Esophagus squamous epithelium (tissue), 5 donors: ENCODE results near the gene EEIG1. TPM values are rescaled to one million over a fixed set of nuclear protein-coding genes. Genes with fewer than 3 reads are reported as not detected.

ENCODE experiments used
- DNase-seq: peaks from one replicate; lab custom pipeline; 2025; lab: John Stamatoyannopoulos, UW
- H3K27ac ChIP-seq, 4 donors: fragments of 200-600 bp; sonication (generic); one replicate each; pipeline ENCODE4 v1.5.1; 2016 to 2019; ENCODE audit warnings: mild to moderate bottlenecking in 1 of 4
- H3K27me3 ChIP-seq, 4 donors: fragments of 200-600 bp; sonication (generic); 1 replicate in 3 of 4; 2 replicates in 1 of 4; pipeline versions ENCODE4 v1.5.1 to v1.6.0; 2017 to 2021; ENCODE audit warnings: antibody characterized with exemption in 1 of 4
- H3K36me3 ChIP-seq, 3 donors: fragments of 200-600 bp; sonication (generic); one replicate each; pipeline ENCODE4 v1.5.1; 2016 to 2019
- H3K4me1 ChIP-seq, 3 donors: fragments of 200-600 bp; sonication (generic); one replicate each; pipeline ENCODE4 v1.5.1; 2017 to 2019
- H3K4me3 ChIP-seq, 4 donors: fragments of 200-600 bp; sonication (generic); 1 replicate in 3 of 4; 2 replicates in 1 of 4; pipeline ENCODE4 v1.5.1; 2016 to 2019; ENCODE audit warnings: mild to moderate bottlenecking in 2 of 4, moderate library complexity in 1 of 4
- H3K9me3 ChIP-seq, 3 donors: fragments of 200-600 bp; sonication (generic); one replicate each; pipeline ENCODE4 v1.5.1; 2016 to 2019
- CTCF ChIP-seq, 6 experiments: fragments of 450-650 bp in 4 of 6; fragments of 200-600 bp in 2 of 6; sonication (generic) in 2 of 6; IDR thresholded peaks; one replicate each; pipeline ENCODE4 v1.5.1; 2016 to 2019; ENCODE audit warnings: antibody characterized with exemption in 6 of 6, mild to moderate bottlenecking in 4 of 6, moderate library complexity in 4 of 6
- POLR2A ChIP-seq, 4 donors: fragments of 450-650 bp; IDR thresholded peaks; one replicate each; pipeline ENCODE4 v1.6.1; 2017; ENCODE audit warnings: antibody characterized with exemption in 4 of 4, mild to moderate bottlenecking in 4 of 4, moderate library complexity in 3 of 4
- WGBS, 2 donors: methylation state at CpG; one replicate each; pipeline ENCODE4 v1.1.5; 2018; 5-methylcytosine and 5-hydroxymethylcytosine counted together
- intact Hi-C: fragments of 100-400 bp; cut with DNase I; formaldehyde crosslinking; loops from one replicate; pipeline ENCODE4 v1.15.0; 2022
- total RNA-seq, 4 donors: library from RNA; depleted of rRNA; stranded (reverse); fragments of >200 nt; gene quantifications; one replicate each; pipeline ENCODE4 v1.1.0, GENCODE V29; 2016
- donor health status: DM: yes; HTN: yes; CAD: no.

EEIG1 gene
- total RNA-seq, 4 donors from 2014 or later, result 16.9 to 65.0 (median 24.0) TPM

DNA sequence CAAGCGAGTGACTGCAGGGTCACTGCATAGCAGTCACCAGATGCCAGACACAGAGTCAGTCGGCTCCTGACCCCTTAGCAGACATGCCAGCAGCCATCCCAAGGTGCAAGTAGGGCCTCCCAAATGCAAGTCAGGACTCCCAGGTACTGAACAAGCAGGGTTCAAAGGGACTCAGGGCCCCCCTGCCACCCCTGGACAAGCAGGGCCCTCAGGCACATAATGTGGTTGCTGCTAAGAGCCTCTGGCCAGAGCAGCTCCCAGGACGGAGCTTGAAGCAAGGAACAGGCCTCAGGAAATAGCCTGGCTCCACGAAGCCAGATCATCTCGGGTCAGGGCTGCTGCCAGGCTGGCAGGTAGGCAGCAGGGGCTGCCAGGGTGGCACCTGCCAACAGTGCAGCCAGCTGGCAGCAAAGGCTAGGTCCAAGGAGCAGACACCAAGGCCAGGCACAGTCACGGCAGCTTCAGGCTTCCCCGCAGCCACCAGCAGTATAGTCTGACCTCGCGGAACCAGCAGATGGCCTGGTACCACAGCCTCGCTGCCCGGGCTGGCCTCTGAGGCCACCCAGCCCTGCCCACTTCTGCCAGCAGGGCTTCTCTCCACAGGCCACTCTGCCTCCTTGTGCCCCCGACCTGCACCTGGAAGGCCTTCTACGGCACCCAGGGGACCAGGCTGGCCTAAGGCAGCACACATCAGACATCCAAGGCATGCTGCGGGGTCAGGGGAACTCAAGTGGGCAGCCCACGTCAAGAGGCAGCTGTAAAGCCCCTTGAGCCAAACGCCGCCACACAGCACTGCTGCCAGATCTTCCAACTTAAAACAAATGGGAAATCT is 7.4 kb downstream of the EEIG1 start:
- no peaks in the 10 kb centered on the region for H3K36me3 ChIP-seq
- intact Hi-C loops, result no loop called here
- peaks cover 96 to 100% (median 100%) of the 10 kb centered on the region in 3 donors for H3K4me1 ChIP-seq
- 27 to 64% methylated on average over 5 to 7 of the region's 17 CpGs for WGBS, 2 donors
- TF ChIP-seq CTCF (IDR thresholded peaks at IDR 0.05), result no peak
- no peak for TF ChIP-seq POLR2A (IDR thresholded peaks at IDR 0.05)
- no peaks in the 10 kb centered on the region for H3K9me3 ChIP-seq
- peak overlapping the region in 3 of 4 donors; percentile 2 to 41 (median 22) for H3K4me3 ChIP-seq
- H3K27me3 ChIP-seq, result no peaks in the 10 kb centered on the region
- H3K27ac ChIP-seq, result peak overlapping the region; percentile 95 to 99 (median 97)
- DNase-seq, result no peak

DNA sequence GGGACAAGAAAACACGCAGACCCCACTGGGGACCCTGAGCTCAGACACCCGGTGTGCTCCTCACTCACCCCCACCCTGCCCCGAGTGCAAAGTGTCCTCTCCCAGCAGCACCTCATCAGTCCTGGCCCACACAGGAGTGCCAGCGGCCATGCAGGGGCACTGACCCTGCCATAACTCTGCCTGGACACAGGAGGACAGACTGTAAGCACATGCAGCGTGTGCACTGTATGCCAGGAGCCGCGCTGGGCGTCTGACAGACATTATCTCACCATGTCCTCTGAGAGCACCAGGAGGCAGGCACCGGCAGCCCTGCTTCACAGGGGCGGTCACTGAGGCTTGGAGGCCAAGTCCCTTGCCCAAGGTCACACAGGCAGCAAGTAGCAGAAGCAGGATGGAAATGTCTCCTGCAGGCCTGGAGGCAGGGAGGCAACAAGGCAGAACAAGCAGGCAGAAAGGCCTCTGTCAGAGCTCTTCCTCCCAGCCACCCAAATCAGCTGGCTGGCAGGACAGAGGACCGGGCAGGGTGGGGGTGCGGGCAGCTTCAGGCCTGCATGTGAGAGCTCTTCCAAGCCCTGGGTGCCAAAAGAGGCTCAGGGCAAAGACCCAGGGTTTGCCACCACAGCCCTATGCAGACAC is 8.4 kb downstream of the EEIG1 start:
- DNase-seq, result no peak
- intact Hi-C loops, result no loop called here
- peak overlapping the region; percentile 95 to 99 (median 97) for H3K27ac ChIP-seq
- no peaks in the 10 kb centered on the region for H3K27me3 ChIP-seq
- H3K4me1 ChIP-seq, result peaks cover 95 to 100% (median 100%) of the 10 kb centered on the region in 3 donors
- no peaks in the 10 kb centered on the region for H3K9me3 ChIP-seq
- no peaks in the 10 kb centered on the region for H3K36me3 ChIP-seq
- TF ChIP-seq CTCF (IDR thresholded peaks at IDR 0.05) (no peak), POLR2A (IDR thresholded peaks at IDR 0.05) (no peak)
- peak overlapping the region in 2 of 4 donors; percentile 22 to 41 for H3K4me3 ChIP-seq
- WGBS, 2 donors, result 44 to 73% methylated on average over 3 to 7 of the region's 12 CpGs

- Histone ChIP-seq H3K36me3 (no peaks in the 10 kb centered on the region), H3K9me3 (no peaks in the 10 kb centered on the region), H3K4me1 (peaks cover 97 to 100% (median 100%) of the 10 kb centered on the region in 3 donors), H3K27me3 (no peaks in the 10 kb centered on the region), H3K27ac (peak overlapping the region; percentile 95 to 99 (median 97)), H3K4me3 (peak overlapping the region in 2 of 4 donors; percentile 22 to 41)
- TF ChIP-seq CTCF (IDR thresholded peaks at IDR 0.05), result no peak
- no peak for TF ChIP-seq POLR2A (IDR thresholded peaks at IDR 0.05)
- WGBS, 2 donors, result 41 to 45% methylated on average over 10 of the region's 20 CpGs
- DNase-seq, result no peak
- intact Hi-C loops, result no loop called here
Measured at GRCh38 chr9:127971357-127972235, 9.2 kb downstream of the EEIG1 start.

DNA sequence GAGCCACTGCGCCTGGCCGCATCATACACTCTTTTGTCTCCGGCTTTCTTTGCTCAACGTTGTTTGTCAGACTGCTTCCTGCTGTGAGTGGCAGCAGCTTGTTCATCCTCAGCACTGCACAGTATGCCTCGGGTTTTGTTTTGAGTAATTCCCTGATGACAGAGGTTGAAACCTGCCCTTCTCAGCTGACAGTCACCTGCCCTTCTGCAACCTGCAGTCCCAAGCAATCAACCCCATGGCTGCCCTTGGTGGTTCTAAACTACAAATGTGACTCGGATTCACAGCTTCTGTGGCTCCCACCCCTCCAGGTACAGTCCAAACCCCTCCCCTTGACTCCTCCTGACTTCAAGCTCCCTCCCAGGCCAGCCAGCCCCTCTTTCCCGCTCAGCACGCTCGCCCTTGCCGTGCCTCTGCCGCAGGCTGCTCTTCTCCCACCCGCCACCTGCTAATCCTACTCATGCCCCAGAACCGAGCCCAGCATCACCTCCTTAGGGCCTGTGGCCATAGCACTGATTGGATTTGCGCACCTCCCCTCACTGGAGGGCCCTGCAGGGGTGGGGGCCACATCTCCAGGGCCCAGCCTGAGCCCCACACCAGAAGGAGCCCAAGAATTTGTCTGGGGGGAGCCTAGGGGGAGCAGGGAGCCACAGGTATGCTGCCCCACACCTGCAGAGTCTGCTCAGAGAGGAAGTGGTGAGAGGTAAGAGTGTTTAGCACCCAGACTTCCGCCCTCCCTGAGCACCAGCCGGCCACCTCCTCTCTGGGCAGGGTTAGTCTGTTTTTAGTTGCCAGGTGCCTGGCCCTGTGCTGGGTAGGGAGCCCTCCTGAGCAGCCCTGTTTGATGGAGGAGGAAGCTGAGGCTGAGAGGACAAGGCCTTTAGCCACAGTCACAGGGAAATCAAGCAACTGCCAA is 10.1 kb downstream of the EEIG1 start:
- intact Hi-C loops, result no loop called here
- peaks cover 97 to 100% (median 100%) of the 10 kb centered on the region in 3 donors for H3K4me1 ChIP-seq
- H3K27ac ChIP-seq, result peak overlapping the region; percentile 95 to 99 (median 97)
- H3K27me3 ChIP-seq, result no peaks in the 10 kb centered on the region
- peak overlapping the region in 2 of 4 donors; percentile 22 to 41 for H3K4me3 ChIP-seq
- H3K9me3 ChIP-seq, result no peaks in the 10 kb centered on the region
- 38 to 46% methylated on average over 11 to 12 of the region's 16 CpGs for WGBS, 2 donors
- H3K36me3 ChIP-seq, result no peaks in the 10 kb centered on the region
- TF ChIP-seq CTCF (IDR thresholded peaks at IDR 0.05) (no peak), POLR2A (IDR thresholded peaks at IDR 0.05) (peak in 1 of 4 donors; percentile 42)
- DNase-seq, result no peak
